ENCODE results near the gene KDF1.

DNA sequence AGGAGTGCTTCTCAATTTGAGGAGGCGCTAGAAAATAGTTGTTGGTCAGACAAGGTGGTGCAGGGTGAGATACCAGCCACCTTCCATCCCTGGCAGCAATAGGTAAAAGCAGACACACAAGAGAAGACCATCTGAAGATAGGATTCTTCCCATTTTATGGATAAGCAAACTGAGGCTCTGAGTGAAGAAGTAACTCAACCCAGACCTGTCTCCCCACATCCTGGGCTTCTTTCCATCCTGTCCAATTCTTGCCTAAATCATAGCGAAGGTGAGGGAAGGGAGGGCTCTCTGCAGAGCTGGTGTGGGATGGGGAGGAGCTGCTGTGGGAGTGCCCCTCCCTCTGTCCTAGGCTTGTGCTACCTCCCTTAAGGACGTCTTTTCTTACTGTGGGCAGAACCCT lies 11.3 kb upstream of the KDF1 start:
- TF ChIP-seq, protein P1, sequence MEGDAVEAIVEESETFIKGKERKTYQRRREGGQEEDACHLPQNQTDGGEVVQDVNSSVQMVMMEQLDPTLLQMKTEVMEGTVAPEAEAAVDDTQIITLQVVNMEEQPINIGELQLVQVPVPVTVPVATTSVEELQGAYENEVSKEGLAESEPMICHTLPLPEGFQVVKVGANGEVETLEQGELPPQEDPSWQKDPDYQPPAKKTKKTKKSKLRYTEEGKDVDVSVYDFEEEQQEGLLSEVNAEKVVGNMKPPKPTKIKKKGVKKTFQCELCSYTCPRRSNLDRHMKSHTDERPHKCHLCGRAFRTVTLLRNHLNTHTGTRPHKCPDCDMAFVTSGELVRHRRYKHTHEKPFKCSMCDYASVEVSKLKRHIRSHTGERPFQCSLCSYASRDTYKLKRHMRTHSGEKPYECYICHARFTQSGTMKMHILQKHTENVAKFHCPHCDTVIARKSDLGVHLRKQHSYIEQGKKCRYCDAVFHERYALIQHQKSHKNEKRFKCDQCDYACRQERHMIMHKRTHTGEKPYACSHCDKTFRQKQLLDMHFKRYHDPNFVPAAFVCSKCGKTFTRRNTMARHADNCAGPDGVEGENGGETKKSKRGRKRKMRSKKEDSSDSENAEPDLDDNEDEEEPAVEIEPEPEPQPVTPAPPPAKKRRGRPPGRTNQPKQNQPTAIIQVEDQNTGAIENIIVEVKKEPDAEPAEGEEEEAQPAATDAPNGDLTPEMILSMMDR (IDR thresholded peaks at IDR 0.05), result no peak
- no peak for TF ChIP-seq ZFX (IDR thresholded peaks at IDR 0.05; ENCODE audit: borderline replicate concordance)

Data from 22Rv1 (cell line).